Measurements from ENCODE around the gene GPR82. TPM values are rescaled to one million over a fixed set of nuclear protein-coding genes. Genes with fewer than 3 reads are reported as not detected.

The GPR82 gene
- polyA plus RNA-seq, 1 donor (not counting 4 experiments of a cell fraction or from before 2014, with no cell fraction given): not detected

DNA sequence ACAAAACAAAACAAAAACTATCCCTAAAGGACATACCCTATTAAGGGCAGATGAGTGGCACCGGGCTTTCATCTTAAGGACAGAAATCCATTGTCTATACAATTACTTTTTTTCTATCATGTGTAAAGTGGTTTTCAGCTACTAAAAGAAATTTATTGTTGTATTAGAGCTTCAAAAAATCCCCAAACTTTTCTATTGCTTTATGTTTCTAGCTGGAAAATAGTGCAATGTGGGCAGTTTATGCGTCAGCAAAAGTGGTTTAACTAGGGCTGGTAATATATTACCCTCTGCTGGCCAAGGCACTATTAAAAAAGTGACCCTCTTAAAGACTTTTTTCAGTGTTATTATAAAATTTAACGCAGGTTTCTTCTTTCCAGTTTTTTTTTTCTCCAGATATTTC is 15.5 kb upstream of the GPR82 start:
- TF ChIP-seq, protein P1, sequence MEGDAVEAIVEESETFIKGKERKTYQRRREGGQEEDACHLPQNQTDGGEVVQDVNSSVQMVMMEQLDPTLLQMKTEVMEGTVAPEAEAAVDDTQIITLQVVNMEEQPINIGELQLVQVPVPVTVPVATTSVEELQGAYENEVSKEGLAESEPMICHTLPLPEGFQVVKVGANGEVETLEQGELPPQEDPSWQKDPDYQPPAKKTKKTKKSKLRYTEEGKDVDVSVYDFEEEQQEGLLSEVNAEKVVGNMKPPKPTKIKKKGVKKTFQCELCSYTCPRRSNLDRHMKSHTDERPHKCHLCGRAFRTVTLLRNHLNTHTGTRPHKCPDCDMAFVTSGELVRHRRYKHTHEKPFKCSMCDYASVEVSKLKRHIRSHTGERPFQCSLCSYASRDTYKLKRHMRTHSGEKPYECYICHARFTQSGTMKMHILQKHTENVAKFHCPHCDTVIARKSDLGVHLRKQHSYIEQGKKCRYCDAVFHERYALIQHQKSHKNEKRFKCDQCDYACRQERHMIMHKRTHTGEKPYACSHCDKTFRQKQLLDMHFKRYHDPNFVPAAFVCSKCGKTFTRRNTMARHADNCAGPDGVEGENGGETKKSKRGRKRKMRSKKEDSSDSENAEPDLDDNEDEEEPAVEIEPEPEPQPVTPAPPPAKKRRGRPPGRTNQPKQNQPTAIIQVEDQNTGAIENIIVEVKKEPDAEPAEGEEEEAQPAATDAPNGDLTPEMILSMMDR (optimal IDR thresholded peaks at IDR 0.05 in 1 of 3, IDR thresholded peaks at IDR 0.05 in 1 of 3, conservative IDR thresholded peaks at IDR 0.05 in 1 of 3; ENCODE audit: extremely low read depth in 1 of 3, insufficient read depth in 2 of 3, low read length in 3 of 3): no peak
- TF ChIP-seq EZH2 (IDR thresholded peaks at IDR 0.05; ENCODE audit: low read length): no peak
- Histone ChIP-seq H3K4me1 (ENCODE audit: control insufficient read depth, extremely low read depth, insufficient read depth, low read length) (no peaks in the 10 kb centered on the region), H3K4me2 (ENCODE audit: control insufficient read depth, extremely low read depth, insufficient read depth, low read depth, low read length) (no peak overlapping the region), H3K79me2 (ENCODE audit: control insufficient read depth, insufficient read depth, low read length) (no peaks in the 10 kb centered on the region), H3K27ac (ENCODE audit: control insufficient read depth, insufficient read depth, low read length) (no peak overlapping the region), H4K20me1 (ENCODE audit: control insufficient read depth, extremely low read depth, insufficient read depth, low read length) (no peaks in the 10 kb centered on the region), H3K27me3 (ENCODE audit: control insufficient read depth, extremely low read depth, insufficient read depth, low read length) (no peaks in the 10 kb centered on the region), H3K9me3 (ENCODE audit: control insufficient read depth, low read depth, low read length) (no peaks in the 10 kb centered on the region), H3K4me3 (ENCODE audit: control insufficient read depth in 2 of 3, extremely low read depth in 1 of 3, insufficient read depth in 2 of 3, low read depth in 1 of 3, low read length in 3 of 3) (no peak overlapping the region), H3K36me3 (ENCODE audit: control insufficient read depth in 2 of 2, extremely low read depth in 1 of 2, insufficient read depth in 2 of 2, low read length in 2 of 2) (no peaks in the 10 kb centered on the region), H3K9me1 (ENCODE audit: control insufficient read depth, extremely low read depth, insufficient read depth, low read length) (no peaks in the 10 kb centered on the region), H2AFZ (ENCODE audit: control insufficient read depth, low read length) (no peak overlapping the region), H3K9ac (ENCODE audit: control insufficient read depth, extremely low read depth, insufficient read depth, low read length) (no peak overlapping the region)
- no peak for DNase-seq (ENCODE audit: low read depth, low spot score)
- no peak for FAIRE-seq
- dilution Hi-C loops (cut with MboI; ENCODE audit: extremely low pct_ligation_motif_present, low sequenced_read_pairs): no loop called here

DNA sequence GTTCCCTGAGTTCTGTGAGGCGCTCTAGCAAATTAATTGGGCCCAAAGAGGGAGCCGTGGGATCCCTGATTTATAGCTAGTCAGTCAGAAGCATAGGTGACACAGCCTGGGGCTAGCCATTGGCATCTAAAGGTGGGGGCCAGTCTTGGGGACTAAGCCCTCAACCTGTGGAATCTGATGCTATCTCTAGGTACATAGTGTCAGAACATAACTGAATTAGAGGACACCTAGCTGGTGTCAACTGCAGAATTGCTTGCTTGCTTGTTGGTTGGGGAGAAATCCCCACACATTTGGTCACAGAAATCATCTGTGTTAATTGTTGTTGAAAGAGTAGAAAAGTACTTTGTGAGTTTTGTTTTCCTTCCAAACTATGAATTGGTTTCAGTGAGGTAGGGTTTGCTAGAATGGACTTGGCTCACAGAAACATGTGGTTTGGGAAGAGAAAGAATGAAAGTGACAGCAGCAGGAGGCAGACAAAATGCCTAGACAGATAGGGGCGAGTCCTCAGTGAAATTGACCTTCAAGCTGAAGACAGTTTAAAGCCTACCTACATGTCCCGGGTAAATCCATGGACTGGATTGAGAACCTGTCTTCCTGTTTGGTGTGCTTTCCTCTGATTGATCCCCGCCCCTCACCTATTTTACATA is 12.8 kb upstream of the GPR82 start:
- FAIRE-seq (no peak), DNase-seq (ENCODE audit: low read depth, low spot score) (no peak)
- TF ChIP-seq, protein P1 (optimal IDR thresholded peaks at IDR 0.05 in 1 of 3, IDR thresholded peaks at IDR 0.05 in 1 of 3, conservative IDR thresholded peaks at IDR 0.05 in 1 of 3; ENCODE audit: extremely low read depth in 1 of 3, insufficient read depth in 2 of 3, low read length in 3 of 3): no peak
- no peak for TF ChIP-seq EZH2 (IDR thresholded peaks at IDR 0.05; ENCODE audit: low read length)
- dilution Hi-C loops (cut with MboI; ENCODE audit: extremely low pct_ligation_motif_present, low sequenced_read_pairs): no loop called here
- no peaks in the 10 kb centered on the region for H3K36me3 ChIP-seq (ENCODE audit: control insufficient read depth in 2 of 2, extremely low read depth in 1 of 2, insufficient read depth in 2 of 2, low read length in 2 of 2)
- no peaks in the 10 kb centered on the region for H3K9me3 ChIP-seq (ENCODE audit: control insufficient read depth, low read depth, low read length)
- H4K20me1 ChIP-seq (ENCODE audit: control insufficient read depth, extremely low read depth, insufficient read depth, low read length): no peaks in the 10 kb centered on the region
- H3K4me3 ChIP-seq (ENCODE audit: control insufficient read depth in 2 of 3, extremely low read depth in 1 of 3, insufficient read depth in 2 of 3, low read depth in 1 of 3, low read length in 3 of 3): no peak overlapping the region
- H2AFZ ChIP-seq (ENCODE audit: control insufficient read depth, low read length): no peak overlapping the region
- H3K4me1 ChIP-seq (ENCODE audit: control insufficient read depth, extremely low read depth, insufficient read depth, low read length): no peaks in the 10 kb centered on the region
- no peaks in the 10 kb centered on the region for H3K27me3 ChIP-seq (ENCODE audit: control insufficient read depth, extremely low read depth, insufficient read depth, low read length)
- no peaks in the 10 kb centered on the region for H3K79me2 ChIP-seq (ENCODE audit: control insufficient read depth, insufficient read depth, low read length)
- H3K27ac ChIP-seq (ENCODE audit: control insufficient read depth, insufficient read depth, low read length): no peak overlapping the region
- no peaks in the 10 kb centered on the region for H3K9me1 ChIP-seq (ENCODE audit: control insufficient read depth, extremely low read depth, insufficient read depth, low read length)
- no peak overlapping the region for H3K4me2 ChIP-seq (ENCODE audit: control insufficient read depth, extremely low read depth, insufficient read depth, low read depth, low read length)
- no peak overlapping the region for H3K9ac ChIP-seq (ENCODE audit: control insufficient read depth, extremely low read depth, insufficient read depth, low read length)
